HG03097 (cell line): ENCODE data around the gene RPL36.
A peak's percentile ranks its signal among the peaks of the same experiment; 100 is the strongest.
"Not testable (repeated sequence)": the region's sequence is repeated elsewhere in the genome, so short reads cannot be mapped to it uniquely, and the experiment has no call there.

Source experiments
- ATAC-seq: cut with Tn5 transposase; IDR thresholded peaks from one replicate; pipeline ENCODE4 v1.9.1; 2021; ENCODE audit not compliant: unreplicated experiment, low FRiP score

Gene RPL36

GRCh38 chr19:5703819-5704818, 14.0 kb downstream of the RPL36 start:
- no peak for ATAC-seq

DNA sequence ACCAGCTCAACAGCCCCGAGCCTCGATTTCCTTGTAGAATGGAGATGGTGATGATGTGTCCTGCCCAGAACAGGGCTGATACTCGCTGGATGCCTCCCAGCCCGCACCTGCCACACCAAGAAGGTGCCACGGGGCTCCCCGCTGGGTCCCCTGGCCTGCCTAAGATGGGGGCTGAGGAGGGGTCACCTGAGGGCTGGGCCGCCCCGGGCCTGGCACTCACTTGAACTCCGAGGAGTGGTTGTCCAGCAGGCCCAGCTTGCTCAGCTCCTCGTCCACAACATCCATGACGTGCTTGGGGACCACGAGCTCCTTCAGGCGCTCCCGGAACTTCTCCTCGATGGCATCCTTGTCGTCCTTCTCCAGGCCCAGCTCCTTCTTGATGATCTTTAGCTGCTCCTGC, 15.5 kb downstream of the RPL36 start:
- no peak for ATAC-seq

- no peak for ATAC-seq
These were observed 16.9 kb downstream of the RPL36 start for GRCh38 chr19:5706876-5707573.

GRCh38 chr19:5707576-5708575, 17.8 kb downstream of the RPL36 start:
- ATAC-seq = no peak

DNA sequence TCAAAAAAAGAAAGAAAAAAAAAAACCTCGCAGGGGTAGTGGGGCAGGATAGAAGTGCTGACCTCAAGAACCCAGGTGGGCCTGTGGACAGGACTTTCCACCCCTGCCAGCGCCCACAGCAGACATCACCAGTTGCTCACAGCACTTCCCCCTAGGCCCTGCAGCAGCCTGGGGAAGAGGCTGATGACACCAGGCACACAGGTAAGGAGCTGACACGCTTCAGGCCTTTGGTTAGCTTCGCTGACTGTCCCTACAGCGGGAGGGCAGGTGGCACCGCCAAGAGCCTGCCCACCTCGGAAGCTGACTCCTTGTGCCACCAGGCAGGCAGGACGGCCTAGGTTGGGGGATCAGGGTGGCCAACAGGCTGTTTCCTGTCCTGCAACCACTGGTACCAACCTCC, 20.9 kb downstream of the RPL36 start:
- no peak for ATAC-seq

DNA sequence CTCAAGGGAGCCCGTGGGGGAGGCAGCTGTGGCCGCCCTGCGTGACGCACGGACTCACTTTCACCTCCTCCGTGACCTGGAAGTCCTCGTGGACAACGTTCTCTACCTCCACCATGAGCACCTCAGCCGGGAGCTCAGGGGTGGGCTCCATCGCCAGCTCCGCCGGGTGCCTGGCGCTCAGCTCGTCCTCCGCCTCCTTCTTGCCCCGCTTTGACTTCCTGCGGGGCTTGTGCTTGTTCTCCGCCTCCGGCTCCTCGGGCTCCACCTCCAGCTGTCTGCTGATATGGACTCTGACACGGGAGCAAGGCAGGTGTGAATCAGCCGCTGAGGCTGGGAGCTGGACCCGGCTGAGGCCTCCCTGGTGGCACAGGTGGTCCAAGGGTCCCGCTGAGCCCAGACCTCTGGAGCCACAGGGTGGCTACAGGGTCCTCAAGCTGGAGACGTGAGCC, 21.6 kb downstream of the RPL36 start:
- no peak for ATAC-seq

DNA sequence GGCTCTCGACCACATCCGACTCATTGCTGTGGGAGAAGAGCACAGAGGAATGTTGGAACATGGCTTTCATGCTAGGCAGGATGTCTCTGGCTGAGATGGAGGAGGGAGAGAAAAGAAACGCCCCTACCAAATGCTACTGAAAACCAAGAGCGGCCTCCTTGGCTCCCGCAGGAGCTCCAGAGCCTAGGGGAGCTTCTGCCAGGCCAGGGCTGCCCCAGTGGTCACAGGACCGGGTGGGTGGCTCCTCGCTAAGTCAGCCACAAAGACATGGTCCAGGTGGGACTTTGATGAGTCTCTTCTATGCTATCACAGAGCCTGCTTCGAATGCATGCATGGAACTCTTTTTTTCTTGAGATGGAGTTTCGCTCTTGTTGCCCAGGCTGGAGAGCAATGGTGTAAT, 23.1 kb downstream of the RPL36 start:
- ATAC-seq = no peak

DNA sequence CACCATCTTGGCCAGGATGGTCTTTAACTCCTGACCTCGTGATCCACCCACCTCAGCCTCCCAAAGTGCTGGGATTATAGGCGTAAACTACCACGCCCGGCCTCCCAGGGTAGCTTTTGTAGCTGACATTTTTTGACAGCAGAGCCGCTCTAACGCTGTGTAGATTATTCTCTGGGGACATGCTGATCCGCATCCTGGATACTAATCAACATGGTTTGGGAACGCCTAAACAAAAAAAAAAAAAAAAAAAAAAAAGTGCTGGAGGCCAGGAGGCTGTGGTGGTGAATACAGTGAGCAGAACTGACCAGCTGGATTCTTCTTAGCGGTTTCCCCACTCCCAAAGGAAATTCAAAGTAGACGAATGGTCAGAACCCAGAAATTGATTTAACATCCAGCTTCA, 24.7 kb downstream of the RPL36 start:
- ATAC-seq = no peak

GRCh38 chr19:5717215-5717935, 27.3 kb downstream of the RPL36 start:
- no peak for ATAC-seq

GRCh38 chr19:5718037-5718578, 28.0 kb downstream of the RPL36 start:
- no peak for ATAC-seq

DNA sequence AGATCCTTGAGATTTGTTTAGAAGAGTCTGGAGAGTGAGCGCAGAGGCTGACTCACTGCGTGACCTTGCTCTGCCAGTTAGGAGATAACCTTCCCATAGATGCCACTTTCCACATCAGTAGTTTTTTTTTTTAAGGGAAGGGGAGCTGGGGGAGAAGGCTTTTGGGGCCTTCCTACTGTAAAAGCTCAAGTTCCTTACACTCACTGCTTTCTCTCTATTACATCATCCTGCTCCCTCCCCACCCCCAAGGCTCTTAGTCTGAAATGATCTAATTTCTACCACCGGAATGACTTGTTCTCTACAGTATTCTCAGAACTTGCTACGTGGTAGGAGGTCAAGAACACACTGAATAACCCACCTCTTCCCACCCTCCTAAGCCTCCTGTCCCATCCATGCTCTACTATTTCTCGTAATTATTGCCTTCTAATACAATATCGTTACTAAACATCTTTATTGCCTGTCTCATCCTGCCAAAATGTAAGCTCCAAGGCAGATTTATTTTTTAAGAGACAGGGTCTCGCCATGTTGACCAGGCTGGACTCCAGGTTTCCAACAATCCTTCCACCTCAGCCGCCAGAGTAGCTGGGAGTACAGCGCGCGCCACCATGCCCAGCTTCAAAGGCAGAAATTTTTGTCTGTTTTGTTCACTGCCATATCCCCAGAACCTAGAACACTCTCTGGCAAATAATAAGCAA, 28.6 kb downstream of the RPL36 start:
- no peak for ATAC-seq

DNA sequence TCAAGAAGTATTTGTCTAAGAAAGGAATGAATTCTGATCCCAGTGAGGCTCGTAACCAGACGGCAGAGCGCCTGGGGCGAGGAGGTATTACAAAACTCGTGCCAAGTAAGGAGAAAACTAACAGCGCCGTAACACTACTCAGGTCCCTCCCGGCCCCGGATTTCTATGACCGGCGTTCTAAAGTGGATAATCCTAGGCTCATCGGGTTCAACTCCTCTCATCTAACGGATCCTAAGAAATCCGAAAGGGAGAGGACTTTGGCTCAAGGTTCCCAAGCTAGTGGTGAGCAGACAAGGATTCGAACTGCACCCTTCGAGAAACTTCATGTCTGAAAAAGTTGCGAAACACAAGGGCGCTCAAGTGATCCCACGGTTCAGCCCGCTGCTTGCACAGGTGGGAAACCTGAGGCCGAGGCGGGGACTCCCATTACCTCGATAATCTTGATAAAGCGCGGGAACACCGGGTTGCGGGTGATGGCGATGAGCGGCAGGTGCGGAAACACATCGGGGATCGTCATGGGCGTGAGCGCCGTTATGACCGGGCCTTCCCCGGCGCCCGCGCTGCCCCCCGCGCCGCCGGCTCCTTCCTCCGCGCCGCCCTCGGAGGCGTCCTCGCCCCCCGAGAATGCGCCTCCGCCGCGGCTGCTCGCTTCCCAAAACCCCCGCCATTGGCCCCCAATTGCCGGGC, 29.3 kb downstream of the RPL36 start:
- ATAC-seq = peak; percentile 0

DNA sequence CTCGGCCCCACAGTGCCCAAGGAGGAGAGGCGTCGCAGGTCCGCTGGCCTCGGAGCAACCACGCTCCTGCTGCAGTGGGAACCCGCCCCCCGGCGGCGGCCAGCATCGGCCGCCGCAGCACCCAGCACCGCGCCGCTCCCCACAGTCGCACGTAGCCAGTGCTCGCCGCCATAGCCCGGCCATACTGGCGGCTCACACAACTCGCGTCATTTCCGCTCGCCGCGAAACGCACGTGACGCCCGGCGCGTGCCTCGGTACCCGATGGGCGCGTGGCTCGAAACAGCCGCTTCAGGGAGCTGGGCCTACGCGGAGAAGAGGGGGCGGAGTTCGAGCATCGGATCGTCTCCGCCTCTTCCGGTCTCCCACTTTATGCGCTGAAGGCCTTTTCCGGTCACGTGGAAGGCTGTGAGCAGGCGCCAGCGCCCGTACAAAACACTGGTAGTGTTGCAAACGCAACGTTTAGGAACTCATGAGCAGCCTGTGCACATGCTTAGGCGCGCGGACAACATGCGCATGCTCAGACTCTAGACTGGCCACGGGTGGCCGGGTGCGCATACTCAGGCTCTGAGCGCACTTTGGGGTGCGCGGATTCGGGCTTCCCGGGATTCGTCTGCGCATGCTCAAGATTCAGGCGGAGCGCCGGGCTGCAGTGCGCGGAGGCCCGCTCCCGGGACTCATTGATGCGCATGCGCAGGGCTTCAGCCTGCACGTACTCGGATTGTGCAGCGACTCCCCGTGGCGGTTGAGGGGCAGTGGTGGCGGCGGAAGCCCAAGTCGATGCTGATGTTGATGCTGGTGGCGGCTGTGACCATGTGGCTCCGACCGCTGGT, 30.1 kb downstream of the RPL36 start, which contains the start of the genes CATSPERD and LONP1:
TSS of gene CATSPERD (plus strand) at position 677 of the 830 bp plus-strand sequence. CDS start at position 778, 101 bp downstream.
TSS of gene LONP1 (minus strand) at position 186 of the 830 bp plus-strand sequence. CDS start at position 172, 14 bp downstream.
- ATAC-seq = peak; percentile 86

- no peak for ATAC-seq
These were observed 37.5 kb downstream of the RPL36 start for GRCh38 chr19:5727453-5728050.

DNA sequence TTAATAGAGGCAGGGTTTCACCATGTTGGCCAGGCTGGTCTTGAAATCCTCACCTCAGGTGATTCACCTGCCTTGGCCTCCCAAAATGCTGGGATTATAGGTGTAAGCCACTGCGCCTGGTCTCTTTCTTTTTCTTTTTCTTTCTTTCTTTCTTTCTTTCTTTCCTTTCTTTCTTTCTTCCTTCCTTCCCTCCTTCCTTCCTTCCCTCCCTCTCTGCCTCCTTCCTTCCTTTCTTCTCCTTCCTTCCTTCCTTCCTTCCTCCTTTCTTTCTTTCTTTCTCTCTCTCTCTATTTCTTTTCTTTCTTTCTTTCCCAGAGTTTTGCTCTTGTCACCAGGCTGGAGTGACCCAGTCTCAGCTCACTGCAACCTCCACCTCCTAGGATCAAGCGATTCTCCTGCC, 43.1 kb downstream of the RPL36 start:
- ATAC-seq = not testable (repeated sequence)

DNA sequence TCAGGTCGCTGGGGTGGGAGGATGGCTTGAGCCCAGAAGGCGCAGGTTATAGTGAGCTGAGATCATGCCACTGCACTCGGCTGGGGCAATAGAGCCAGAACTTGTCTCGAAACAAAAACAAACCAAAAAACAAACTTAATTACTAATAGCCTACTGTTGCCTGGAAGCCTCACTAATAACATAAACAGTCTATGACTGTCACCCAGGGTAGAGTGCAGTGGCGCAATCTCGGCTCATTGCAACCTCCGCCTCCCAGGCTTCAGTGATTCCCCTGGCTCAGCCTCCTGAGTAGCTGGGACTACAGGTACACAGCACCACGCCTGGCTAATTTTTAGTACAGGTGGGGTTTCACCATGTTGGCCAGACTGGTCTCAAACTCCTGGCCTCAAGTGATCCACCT, 48.3 kb downstream of the RPL36 start:
- ATAC-seq = no peak
